Stimulated activated CD8-positive, alpha-beta memory T cell treated with anti-CD3 and anti-CD28 coated beads, Interleukin-4, amount 100 ng/mL, for 48 hours (primary cell): ENCODE data around the gene CLDN1.

Experiments used
- DNase-seq: peaks from one replicate; pipeline ENCODE4 v3.0.0-alpha.2; 2020

The CLDN1 gene

DNA sequence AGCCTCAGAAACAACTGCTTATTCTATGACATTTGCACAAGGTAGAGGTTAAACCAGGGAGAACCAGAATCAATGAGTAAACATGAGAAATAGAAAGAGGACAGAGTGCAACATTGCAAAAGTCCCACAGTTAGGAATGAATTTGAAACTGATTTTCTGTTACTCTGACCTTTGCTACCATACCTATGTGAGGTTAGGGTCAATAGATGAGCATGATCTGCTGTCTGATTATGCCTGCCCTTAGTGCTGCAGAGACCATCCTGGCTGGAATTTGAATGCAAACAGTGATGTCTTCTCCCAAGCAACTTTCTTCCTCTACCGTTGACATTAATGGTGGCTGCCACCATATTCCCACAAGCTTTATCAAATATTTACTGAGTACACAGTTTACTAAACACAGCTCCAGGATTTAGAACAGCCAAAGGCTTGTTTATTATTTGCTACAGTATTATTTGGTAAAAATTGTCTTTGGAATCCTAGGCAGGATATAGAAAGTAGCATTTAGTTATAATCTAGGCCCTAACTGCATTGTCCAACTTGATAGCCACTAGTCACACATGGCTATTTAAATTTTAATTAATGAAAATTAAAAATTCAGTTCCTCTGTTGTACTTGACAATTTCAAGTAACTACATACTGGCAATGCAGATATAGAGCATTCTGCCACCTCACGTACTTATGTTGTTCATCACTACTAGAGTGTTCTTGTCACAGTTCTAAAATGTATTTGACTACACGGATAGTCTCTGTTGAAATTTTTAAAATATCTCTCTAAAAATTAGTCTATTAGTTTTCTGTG, 8.9 kb upstream of the CLDN1 start:
- no peak for DNase-seq

DNA sequence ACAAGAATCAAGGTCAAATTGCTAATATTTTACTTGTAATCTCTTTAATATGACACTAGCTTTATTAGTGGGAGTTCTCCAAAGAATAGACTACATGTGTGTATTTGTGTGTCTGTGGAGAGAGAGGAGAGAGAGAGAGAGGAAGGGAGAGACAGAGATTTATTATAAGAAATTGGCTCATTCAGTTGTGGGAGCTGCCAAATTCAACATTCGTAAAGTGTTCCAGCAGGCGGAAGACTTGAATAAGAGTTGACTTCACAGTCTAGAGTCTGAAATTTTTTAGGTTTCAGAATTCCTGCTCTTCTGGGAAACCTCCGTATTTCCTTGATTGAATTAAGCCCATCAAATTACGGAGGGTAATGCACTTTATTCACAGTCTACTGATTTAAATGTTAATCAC, 4.7 kb upstream of the CLDN1 start:
- no peak for DNase-seq

DNA sequence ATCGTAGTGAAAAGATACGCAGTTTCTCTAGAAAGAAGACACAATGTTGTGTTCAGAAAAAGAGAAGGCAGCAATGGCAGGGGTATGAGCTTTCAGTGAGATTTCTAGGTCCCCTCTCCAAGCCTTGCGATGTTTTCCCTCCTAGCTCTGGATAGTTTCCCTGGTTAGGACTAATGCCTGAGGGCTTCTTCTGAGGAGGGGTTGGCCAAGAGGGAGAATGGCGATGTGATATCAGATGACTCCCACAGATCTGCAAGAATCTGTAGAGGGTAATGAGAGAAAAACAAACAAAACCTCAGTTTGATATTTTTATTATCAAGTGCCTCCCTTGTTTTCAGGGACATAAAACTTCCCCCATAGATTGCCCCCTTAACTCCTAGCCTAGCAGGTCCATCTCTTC, 4.1 kb upstream of the CLDN1 start:
- DNase-seq: no peak

DNA sequence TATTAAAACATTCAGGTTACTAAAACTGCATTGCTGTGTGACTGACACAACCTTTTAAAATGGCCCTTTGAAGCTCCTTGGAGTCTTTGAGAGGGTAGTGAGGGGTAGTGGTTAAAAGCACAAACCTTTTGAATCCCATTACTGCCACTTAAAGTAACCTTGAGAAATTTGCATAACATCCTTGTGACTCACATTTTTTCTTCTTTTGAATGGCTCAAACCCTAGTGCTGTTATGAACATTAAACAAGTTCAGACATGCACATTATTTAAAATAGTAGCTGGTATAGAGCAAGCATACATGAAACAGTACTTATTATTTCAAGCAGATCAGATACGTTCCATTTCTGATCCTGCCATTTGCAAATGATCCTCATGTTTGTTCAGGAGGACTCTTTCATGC, 3.7 kb upstream of the CLDN1 start:
- no peak for DNase-seq

DNA sequence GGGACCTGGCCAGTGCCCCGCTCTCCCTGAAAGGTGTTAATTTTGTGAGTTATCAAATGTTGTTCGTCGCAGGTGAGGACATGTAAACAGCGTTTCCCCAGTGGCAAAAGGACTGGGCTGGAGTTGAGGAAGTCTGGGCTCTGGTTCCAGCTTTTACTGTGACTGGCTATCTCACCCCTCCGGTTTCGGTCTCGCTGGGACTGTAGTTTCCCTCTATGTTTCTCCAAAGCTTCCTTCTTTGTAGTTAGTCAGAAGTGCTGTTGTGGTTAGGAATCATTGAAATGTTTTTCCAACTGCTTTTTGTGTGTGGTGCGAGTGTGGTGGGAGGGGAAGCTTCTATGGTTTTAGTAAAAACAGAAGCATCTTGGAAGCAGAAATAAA, 990 bp upstream of the CLDN1 start:
- no peak for DNase-seq

DNA sequence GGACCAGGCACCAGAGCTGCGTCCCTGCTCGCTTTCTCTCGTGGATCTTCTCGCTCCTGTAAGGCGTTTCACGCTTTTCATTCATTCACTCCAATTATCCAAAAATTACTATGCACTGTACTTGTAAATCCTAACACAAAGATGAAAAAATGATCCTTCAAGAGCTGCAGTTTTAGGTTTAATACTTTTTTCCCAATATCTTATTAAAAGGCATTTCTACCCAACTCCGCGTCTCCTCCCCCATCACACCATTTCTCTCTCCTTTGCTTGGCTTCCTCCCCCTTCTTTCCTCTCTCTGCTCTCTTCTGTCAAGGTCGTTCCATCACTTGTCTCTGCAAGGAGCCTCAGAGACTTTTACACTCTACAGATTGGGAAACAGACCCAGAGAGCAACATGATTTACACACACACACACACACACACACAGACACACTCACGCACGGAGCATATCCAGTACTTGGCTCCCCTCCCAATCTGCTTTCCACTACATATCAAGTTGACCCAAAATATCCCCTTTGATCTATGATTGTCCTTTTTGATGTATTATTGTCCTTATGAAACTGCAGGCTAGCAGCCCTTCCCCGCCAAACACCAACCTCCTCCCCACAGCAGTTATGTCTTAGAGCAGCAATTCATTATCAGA, 479 bp upstream of the CLDN1 start:
- no peak for DNase-seq

DNA sequence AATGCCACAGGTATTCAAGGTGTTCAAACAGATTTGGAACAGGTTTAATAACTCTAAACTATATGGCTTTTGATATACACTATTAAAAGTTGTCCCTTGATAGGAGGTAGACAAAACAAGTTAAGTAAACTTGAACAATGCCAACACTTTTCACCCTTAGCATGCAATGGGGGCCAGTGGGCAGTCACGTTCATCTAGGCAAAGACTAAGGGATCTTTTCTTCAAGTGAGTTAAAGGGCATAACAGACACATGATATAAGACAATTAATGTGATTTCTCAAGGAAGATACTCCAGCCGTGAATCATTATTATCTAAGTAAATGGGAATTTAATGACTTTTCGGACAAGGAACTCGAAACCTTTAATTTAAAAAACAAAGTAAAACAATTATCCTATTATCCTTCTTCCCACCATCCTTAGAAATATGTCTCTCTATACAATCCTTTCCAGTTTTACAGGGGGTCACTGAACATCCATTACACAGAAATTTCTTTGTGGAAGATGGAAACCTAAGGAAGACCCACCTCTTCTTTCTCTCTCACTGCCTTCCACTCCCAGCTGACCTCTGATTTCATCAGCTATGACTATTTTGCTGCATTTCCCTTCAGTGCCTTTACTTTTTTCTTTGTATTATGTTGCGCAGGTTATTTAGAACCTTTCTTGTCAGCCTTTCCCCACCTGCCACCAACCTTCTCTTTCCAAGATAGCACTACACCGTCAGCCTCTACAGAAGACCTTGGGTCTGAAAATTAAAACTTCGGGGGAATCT, 1.5 kb downstream of the CLDN1 start:
- DNase-seq: no peak

DNA sequence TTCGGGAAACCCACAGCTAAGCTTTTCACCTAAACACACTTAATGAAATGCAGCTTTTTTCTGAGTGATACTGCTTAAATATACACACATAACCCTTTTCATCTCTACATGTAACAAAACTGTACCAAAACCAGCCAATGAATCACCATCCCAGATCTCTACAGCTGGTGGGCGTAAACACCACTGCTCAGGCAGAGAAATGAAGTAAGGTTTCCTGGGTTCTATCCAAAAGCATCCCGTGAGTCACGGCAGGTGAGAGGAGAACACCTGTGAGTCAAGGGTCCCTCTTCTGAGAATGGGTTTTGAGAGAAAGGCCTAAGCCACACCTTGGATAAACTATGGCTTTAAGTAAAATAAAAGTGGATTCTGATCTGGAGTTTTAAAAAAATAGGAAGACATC, 2.6 kb downstream of the CLDN1 start:
- DNase-seq: peak; percentile 60

DNA sequence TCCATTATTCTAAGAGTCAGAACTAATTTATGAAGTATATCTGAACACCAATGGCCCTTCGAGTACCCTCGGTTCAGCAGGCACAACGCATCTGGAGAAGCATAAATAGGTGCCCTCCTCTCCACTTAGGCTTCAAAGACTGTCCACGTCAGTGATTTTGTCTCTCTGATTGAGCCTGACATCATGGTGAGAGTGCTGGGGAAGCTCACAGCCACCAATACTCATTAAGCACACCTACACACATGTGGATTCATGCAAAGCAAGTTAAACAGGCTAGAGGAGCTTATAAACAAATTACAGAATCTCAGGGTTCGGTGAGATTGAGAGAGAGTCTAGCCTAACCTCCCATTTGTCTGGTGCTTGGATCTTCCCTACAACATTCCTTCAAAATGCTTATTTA, 3.6 kb downstream of the CLDN1 start:
- DNase-seq: no peak

DNA sequence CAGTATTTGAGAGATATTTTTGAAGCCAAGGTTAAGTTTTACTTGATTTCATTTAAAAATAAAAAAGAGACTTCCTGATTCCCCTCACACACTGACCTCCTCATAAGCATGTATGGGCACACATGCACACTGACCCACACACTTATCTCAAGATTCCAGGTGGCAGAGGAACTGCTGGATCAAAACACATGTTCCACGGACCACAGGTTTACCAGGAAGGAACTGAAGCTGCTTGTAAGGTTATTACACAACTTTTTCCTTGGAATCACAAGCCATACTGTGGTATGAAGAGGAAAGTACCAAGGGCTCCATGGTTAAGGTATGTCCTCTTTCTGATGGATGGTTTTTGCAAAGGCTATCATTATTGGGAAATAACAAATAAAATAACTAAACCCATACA, 7.5 kb downstream of the CLDN1 start:
- no peak for DNase-seq

DNA sequence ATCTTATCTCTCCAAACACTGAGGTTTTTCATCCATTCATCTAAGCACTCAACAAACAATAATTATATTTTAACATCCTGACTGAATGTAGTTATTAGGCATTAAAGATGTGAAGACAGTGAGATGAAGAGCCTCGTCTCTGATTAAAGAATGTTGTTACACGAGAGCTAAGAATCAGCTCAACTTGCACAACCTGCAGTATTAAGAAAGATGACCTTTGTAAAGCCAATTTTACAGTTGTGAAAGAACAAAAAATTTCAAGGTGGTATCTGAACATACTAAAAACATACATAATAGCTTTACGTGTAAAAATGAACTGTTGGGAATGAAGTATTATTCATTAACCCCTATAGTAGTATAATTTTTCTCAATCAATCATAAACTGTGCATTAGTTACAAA, 12.8 kb downstream of the CLDN1 start:
- DNase-seq: no peak

DNA sequence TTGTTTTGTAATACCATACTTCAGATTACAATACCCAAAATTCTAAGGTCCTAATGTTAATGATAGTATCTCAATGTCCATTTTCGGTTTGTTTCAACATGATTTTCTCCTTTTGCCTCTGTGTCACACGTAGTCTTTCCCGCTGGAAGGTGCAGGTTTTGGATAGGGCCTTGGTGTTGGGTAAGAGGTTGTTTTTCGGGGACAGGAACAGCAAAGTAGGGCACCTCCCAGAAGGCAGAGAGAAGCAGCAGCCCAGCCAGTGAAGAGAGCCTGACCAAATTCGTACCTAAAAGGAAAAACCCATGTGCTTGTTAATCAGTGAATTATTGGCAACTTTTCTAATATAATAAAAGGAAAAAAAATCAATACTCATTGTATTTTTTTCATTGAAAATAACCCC, 14.1 kb downstream of the CLDN1 start:
- no peak for DNase-seq

DNA sequence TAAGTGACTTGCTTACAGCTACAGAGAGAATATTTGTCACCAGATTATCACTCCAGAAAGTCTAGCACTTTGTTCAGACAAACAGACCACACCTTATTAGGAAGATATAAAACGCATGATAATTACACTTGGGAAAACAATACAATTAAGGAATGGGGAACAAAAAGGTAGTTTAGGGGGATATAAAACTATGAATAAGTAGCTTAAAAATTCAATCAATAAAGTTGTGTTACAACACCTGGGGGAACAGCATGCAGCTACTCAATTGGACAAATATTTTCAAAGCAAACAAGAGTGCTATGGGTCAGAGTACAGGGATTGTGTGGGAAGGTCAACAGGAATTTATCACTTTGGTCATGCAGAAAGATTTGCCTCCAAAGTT, 15.1 kb downstream of the CLDN1 start:
- no peak for DNase-seq

DNA sequence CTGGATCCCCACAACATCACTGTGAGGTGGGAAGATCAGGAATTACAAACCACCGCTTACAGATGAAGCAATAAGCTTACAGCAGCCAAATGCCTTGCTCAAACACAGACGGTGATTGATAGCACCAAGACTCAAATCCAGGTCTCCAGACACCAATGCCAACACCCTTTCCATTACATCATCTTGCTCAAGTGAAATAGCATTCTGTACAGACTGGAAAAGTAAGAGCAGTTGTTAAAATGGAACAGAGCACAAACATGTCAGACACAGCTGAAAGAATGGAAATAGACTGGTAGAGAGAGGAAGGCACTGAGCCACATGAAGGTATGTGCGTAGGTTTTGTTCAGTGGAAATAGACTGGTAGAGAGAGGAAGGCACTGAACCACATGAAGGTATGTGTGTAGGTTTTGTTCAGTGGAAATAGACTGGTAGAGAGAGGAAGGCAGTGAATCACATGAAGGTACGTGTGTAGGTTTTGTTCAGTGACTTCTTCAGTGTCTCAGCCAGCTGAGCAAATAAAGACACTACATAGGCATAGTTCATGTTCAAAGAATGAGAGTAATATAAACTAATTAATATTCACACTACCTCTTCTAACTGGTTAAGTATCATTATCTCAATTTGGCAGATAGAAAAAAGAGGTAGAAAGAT, 15.6 kb downstream of the CLDN1 start:
- DNase-seq: no peak

DNA sequence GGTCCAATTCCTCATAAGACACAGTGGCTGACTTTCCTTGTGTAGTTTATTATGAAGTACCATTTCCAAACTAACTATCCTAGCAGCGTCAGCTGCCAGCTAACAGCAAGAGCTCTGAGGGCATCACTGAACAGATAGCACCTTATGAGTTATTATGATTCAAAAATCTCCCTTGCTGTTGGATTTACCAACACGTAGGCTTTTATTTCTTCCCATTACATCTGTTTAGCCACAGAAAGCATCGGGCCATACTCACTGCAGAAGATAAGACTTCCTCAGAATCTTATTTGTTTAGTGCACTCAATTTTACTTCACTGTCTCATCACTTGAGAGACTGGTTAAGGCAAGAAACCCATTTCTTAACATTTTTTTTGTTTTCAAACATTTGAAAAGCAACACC, 16.2 kb downstream of the CLDN1 start:
- DNase-seq: no peak

DNA sequence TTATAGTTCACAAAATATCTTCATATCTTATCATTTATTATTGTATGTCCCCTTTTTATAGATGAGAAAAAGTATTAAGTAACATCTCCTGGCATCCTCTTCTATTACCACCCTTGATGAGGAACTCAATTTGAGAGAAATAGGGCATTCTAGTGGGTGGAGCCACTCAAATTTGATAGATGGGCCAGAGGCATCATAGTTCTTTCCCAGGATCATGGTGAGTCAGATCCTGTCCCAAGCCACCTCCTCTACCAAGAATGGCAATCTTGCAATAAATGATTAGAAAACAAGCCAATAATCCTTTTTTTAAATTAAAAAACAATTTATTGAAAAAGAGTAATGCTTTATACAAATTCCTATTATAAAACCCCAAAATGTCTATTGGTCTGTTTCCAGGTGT, 16.8 kb downstream of the CLDN1 start:
- no peak for DNase-seq

DNA sequence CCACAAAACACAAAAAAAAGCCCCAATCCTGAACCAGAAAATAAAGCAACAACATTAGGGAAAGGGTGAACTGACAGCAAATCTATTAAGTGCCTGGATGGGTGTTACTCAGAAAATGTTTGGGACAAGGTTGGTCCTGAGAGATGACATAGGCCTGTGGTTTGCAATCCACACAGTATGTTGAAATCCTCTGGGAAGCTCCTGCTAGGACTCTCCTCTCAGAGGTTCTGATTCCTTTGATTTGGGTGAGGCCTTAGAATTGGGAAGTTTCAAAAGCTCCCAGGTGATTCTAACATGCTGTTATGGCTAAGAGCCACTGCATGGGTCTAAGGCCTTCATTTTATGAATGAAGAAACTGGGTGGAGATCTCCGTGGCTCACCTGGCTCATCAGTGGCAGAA, 18.4 kb downstream of the CLDN1 start:
- no peak for DNase-seq

DNA sequence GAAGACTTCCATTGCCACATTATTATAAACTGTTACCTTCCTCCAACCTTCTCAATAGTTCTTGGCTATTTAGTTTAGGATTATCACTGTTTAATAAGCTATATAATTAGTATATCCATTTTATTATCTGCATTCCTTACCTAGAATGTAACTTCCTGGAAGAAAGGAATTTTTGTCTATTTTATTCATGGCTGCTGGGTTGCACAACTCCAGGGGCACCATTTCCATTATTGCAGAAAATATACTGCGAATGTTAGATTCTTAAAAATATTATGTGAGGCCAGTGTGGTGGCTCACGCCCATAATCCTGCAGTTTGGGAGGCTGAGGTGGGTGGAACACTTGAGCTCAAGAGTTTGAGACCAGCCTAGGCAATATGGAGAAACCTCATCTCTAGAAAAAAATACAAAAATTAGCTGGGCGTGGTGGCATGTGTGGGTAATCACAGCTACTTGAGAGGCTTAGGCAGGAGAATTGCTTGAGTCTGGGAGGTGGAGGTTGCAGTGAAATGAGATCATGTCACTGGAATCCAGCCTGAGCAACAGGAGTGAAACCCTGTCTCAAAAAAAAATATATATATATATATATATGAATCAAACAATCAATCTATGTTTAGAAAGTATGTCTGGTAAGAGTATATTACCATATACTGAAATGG, 19.9 kb downstream of the CLDN1 start:
- no peak for DNase-seq

DNA sequence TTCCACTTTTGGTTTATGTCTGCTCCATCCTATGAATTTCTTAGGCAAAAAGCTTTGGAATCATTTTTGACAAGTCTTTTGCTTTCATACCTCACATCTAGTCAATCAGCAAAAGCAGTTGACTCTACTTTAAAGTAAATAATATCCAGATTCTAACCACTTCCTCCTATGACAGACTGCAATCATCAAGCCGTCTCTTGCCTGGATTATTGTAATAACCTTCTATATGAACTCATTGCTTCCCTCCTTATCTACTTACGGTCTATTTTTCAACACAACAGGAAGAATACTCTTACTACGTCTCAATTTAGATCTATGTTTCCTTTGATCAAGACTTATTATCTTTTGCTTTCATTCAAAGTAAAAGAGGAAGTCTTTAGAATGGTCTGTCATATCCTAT, 20.7 kb downstream of the CLDN1 start:
- no peak for DNase-seq

DNA sequence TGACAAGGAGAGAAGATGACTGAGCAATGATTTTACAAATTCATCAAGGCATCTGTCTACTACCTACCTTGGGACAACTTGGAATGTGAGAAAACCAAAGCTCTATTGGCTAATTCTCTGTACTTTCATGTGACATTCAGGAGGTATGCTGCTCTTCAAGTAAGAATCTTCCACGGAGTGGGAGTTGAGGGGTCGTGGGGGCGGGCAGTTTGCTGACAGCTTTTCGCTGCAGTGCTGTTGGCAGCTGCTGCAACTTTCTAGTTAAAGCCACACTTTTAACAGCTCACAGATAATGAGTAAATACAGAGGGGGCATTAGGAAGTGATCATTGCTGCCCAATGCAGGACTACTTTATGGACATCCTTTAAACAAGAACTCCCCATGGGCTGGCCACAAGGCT, 22.3 kb downstream of the CLDN1 start:
- DNase-seq: no peak

DNA sequence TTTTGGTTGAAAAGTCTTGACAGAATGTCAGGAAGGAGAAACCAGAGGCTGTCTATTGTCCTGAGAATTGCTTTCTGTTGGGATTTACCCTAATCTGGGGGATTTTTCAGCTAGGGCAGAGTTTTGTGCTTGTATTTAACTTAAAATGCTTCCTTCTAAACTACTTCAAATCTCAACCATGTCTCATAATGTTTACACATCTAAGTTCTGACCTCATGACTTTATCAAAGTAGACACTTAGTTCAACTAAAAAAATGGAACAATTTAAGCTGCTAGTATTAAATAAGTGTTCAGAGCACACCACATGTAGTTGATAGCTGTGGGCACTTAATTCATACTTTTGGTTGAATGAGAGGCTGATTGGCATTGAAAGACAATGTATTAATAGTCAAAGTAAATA, 28.2 kb downstream of the CLDN1 start:
- DNase-seq: no peak

DNA sequence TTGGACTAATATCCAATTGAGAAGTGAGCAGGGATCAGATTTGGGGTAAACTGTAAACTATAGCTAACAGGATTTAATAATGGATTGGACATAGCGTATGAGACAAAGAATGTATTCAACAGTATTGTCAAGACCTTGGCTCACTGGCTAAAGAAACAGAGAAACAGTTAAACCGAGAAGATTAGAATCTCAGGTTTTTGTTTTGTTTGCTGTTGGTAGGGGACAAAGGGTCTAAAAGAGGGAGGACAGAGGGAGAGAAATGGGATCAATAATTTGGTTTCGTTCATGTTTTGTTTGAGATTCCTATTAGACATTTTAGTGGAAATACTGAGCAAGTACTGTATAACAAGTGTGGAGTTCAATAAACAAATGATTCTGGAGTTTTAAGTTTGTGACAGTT, 28.6 kb downstream of the CLDN1 start:
- no peak for DNase-seq

DNA sequence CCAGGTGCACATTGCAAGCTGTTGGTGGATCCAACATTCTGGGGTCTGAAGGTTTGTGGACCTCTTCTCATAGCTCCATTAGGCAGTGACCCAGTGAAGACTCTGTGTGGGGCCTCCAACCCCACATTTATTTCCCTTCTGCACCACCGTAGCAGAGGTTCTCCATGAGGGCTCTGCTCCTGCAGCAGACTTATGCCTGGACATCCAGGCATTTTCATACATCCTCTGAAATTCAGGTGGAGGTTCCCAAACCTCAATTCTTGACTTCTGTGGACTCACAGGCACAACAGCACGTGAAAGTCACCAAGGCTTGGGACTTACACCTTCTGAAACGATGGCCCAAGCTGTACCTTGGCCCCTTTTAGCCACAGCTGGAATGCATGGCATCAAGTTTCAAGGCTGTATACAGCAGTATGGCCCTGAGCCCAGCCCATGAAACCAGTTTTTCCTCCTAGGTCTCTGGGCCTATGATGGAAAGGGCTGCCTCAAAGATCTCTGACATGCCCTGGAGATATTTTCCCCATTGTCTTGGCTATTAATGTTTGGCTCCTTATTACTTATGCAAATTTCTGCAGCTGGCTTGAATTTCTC, 30.2 kb downstream of the CLDN1 start:
- no peak for DNase-seq
